NK-92 treated with Interleukin-12 subunit alpha and Interleukin-12 subunit beta, amount 100 ng/mL, for 24 hours (cell line): Measurements from ENCODE around the gene MRPS18B.

Source experiments
- DNase-seq: peaks from one replicate; lab custom pipeline; 2025; lab: John Stamatoyannopoulos, UW

Gene MRPS18B

GRCh38 chr6:30603961-30604360, 13.7 kb upstream of the MRPS18B start:
- no peak for DNase-seq

- no peak for DNase-seq
Observed at GRCh38 chr6:30610065-30610464, 7.6 kb upstream of the MRPS18B start.

GRCh38 chr6:30611150-30611855, 6.3 kb upstream of the MRPS18B start:
- DNase-seq, result no peak

- DNase-seq, result no peak
Observed at GRCh38 chr6:30611856-30612194, 5.8 kb upstream of the MRPS18B start.

- no peak for DNase-seq
Observed at GRCh38 chr6:30612213-30612612, 5.4 kb upstream of the MRPS18B start.

- no peak for DNase-seq
Observed at GRCh38 chr6:30612687-30613248, 4.9 kb upstream of the MRPS18B start.

GRCh38 chr6:30613251-30614043, 4.2 kb upstream of the MRPS18B start:
- DNase-seq, result no peak

- DNase-seq, result no peak
Observed at GRCh38 chr6:30614044-30614842, 3.4 kb upstream of the MRPS18B start.

- DNase-seq, result peak; percentile 72
Observed at GRCh38 chr6:30614843-30615218, 2.8 kb upstream of the MRPS18B start.

- DNase-seq, result peak; percentile 32
Observed at GRCh38 chr6:30615219-30615957, 2.3 kb upstream of the MRPS18B start.

GRCh38 chr6:30615958-30616810, 1.5 kb upstream of the MRPS18B start:
- no peak for DNase-seq

- peak; percentile 99 for DNase-seq
Observed at GRCh38 chr6:30616811-30617564, 652 bp upstream of the MRPS18B start, which contains the start of gene PPP1R10. TSS of gene PPP1R10 (minus strand) at chr6:30617243. CDS start at chr6:30609944, 7,299 bp downstream.

- DNase-seq, result peak; percentile 12
Observed at GRCh38 chr6:30618270-30618797, 694 bp downstream of the MRPS18B start.

- no peak for DNase-seq
Observed at GRCh38 chr6:30619561-30619960, 1.9 kb downstream of the MRPS18B start.

- no peak for DNase-seq
Observed at GRCh38 chr6:30625511-30625910, 7.9 kb downstream of the MRPS18B start.

- DNase-seq, result peak; percentile 62
Observed at GRCh38 chr6:30626484-30627366, 9.1 kb downstream of the MRPS18B start, which contains the start of gene ATAT1. TSS of gene ATAT1 (plus strand) at chr6:30626874.

- no peak for DNase-seq
Observed at GRCh38 chr6:30635834-30636233, 18.2 kb downstream of the MRPS18B start.

GRCh38 chr6:30640481-30640880, 22.8 kb downstream of the MRPS18B start:
- no peak for DNase-seq

- DNase-seq, result no peak
Observed at GRCh38 chr6:30641048-30641447, 23.4 kb downstream of the MRPS18B start.
